Endothelial cell (in vitro differentiated cells): ENCODE measurements around the gene KIAA1755. TPM values are rescaled to one million over a fixed set of nuclear protein-coding genes. Genes with fewer than 3 reads are reported as not detected.

Experiments
- DNase-seq: peaks from one replicate; pipeline ENCODE4 v3.0.0; 2021; ENCODE audit warnings: low spot score
- H3K27ac Mint-ChIP-seq: one replicate; pipeline ENCODE4 v1.8.0; 2021; ENCODE audit warnings: mixed read lengths, inconsistent platforms; ENCODE audit not compliant: unreplicated experiment
- H3K27me3 Mint-ChIP-seq: one replicate; pipeline ENCODE4 v1.8.0; 2021; ENCODE audit warnings: mild to moderate bottlenecking, moderate library complexity, mixed read lengths, inconsistent platforms; ENCODE audit not compliant: unreplicated experiment
- H3K36me3 Mint-ChIP-seq: one replicate; pipeline ENCODE4 v1.8.0; 2021; ENCODE audit warnings: mild to moderate bottlenecking, low read depth, mixed read lengths, inconsistent platforms; ENCODE audit not compliant: unreplicated experiment
- H3K4me1 Mint-ChIP-seq: one replicate; pipeline ENCODE4 v1.8.0; 2021; ENCODE audit warnings: mild to moderate bottlenecking, mixed read lengths, inconsistent platforms; ENCODE audit not compliant: unreplicated experiment
- H3K4me3 Mint-ChIP-seq: one replicate; pipeline ENCODE4 v1.8.0; 2021; ENCODE audit warnings: mild to moderate bottlenecking, mixed read lengths, inconsistent platforms; ENCODE audit not compliant: unreplicated experiment
- H3K9me3 Mint-ChIP-seq: one replicate; pipeline ENCODE4 v1.8.0; 2021; ENCODE audit warnings: mixed read lengths, inconsistent platforms; ENCODE audit not compliant: unreplicated experiment
- CTCF ChIP-seq: fragments of 200-600 bp; sonication (generic); IDR thresholded peaks from one replicate; pipeline ENCODE4 v1.5.0; 2021; ENCODE audit warnings: antibody characterized with exemption; ENCODE audit not compliant: unreplicated experiment
- total RNA-seq: library from RNA; stranded (reverse); fragmentation: NEBNext Ultra II Directional; extraction: Animal tissue kit (Norgen Biotek cat#: 25700); gene quantifications from one replicate; pipeline ENCODE4 v1.2.1, GENCODE V29; 2021; ENCODE audit not compliant: unreplicated experiment

KIAA1755 gene
- total RNA-seq, 1 donor from 2014 or later = not detected

GRCh38 chr20:38218566-38218885, 42.0 kb downstream of the KIAA1755 start:
- H3K9me3 Mint-ChIP-seq = no peaks in the 10 kb centered on the region
- DNase-seq = no peak
- H3K36me3 Mint-ChIP-seq = no peaks in the 10 kb centered on the region
- H3K4me3 Mint-ChIP-seq = no peak overlapping the region
- no peak for TF ChIP-seq CTCF
- H3K4me1 Mint-ChIP-seq = peaks cover 4% of the 10 kb centered on the region
- H3K27me3 Mint-ChIP-seq = peaks cover 6% of the 10 kb centered on the region
- no peak overlapping the region for H3K27ac Mint-ChIP-seq

- no peaks in the 10 kb centered on the region for H3K9me3 Mint-ChIP-seq
- H3K4me3 Mint-ChIP-seq = no peak overlapping the region
- no peak for DNase-seq
- peaks cover 6% of the 10 kb centered on the region for H3K27me3 Mint-ChIP-seq
- H3K4me1 Mint-ChIP-seq = peaks cover 3% of the 10 kb centered on the region
- no peak for TF ChIP-seq CTCF
- no peak overlapping the region for H3K27ac Mint-ChIP-seq
- no peaks in the 10 kb centered on the region for H3K36me3 Mint-ChIP-seq
Observed at GRCh38 chr20:38217791-38218565, 42.6 kb downstream of the KIAA1755 start.

GRCh38 chr20:38216746-38217595, 43.6 kb downstream of the KIAA1755 start:
- no peak overlapping the region for H3K4me3 Mint-ChIP-seq
- H3K27ac Mint-ChIP-seq = no peak overlapping the region
- no peaks in the 10 kb centered on the region for H3K9me3 Mint-ChIP-seq
- H3K27me3 Mint-ChIP-seq = peaks cover 7% of the 10 kb centered on the region
- TF ChIP-seq CTCF = no peak
- no peaks in the 10 kb centered on the region for H3K36me3 Mint-ChIP-seq
- DNase-seq = no peak
- H3K4me1 Mint-ChIP-seq = no peaks in the 10 kb centered on the region

- peaks cover 6% of the 10 kb centered on the region for H3K27me3 Mint-ChIP-seq
- TF ChIP-seq CTCF = no peak
- no peak overlapping the region for H3K27ac Mint-ChIP-seq
- H3K4me3 Mint-ChIP-seq = no peak overlapping the region
- DNase-seq = no peak
- no peaks in the 10 kb centered on the region for H3K9me3 Mint-ChIP-seq
- no peaks in the 10 kb centered on the region for H3K36me3 Mint-ChIP-seq
- no peaks in the 10 kb centered on the region for H3K4me1 Mint-ChIP-seq
Observed at GRCh38 chr20:38216201-38216600, 44.3 kb downstream of the KIAA1755 start.
